A549 (cell line): ENCODE data around the gene POC1A. TPM values are rescaled to one million over a fixed set of nuclear protein-coding genes. Genes with fewer than 3 reads are reported as not detected.

Experiments used
- ATAC-seq, 2 experiments: fragments of 200-7000 bp in 1 of 2; fragments of >200 bp in 1 of 2; cut with Nextera tagmentation in 1 of 2; cut with Tn5 transposase in 1 of 2; 3 replicates each; pipeline versions ENCODE4 v1.8.0 to v1.9.1; 2018 to 2020; ENCODE audit warnings: mild to moderate bottlenecking in 1 of 2, moderate library complexity in 1 of 2
- CTCF ChIA-PET: fragments of 300-600 bp; sonication (Branson Sonifier 250); formaldehyde crosslinking; extraction: SDS; loops from one replicate; lab custom pipeline; 2021; ENCODE audit warnings: antibody characterized with exemption, inconsistent platforms; lab: Yijun Ruan, JAX
- POLR2A ChIA-PET: fragments of 350-600 bp; formaldehyde crosslinking; extraction: SDS; loops from one replicate; lab custom pipeline; 2021; ENCODE audit warnings: antibody characterized with exemption, inconsistent platforms; lab: Yijun Ruan, JAX
- DNase-seq, 2 experiments: peaks; one replicate each; pipeline versions ENCODE4 v3.0.0 to v3.0.0-alpha.2; 2011 to 2016; ENCODE audit warnings: low read depth in 1 of 2, low spot score in 1 of 2
- FAIRE-seq: peaks from 2 replicates; lab custom pipeline; 2011; peaks lifted over from hg19 to GRCh38; lab: Jason Lieb, UNC
- H3K27ac ChIP-seq, 2 experiments: fragments of >200 bp; sonication (Bioruptor Twin); formaldehyde crosslinking; 3 replicates each; pipeline ENCODE4 v1.5.1; 2016 to 2017
- H3K4me1 ChIP-seq: fragments of >200 bp; sonication (Bioruptor Twin); formaldehyde crosslinking; 3 replicates; pipeline ENCODE4 v1.6.1; 2016
- H3K4me2 ChIP-seq: fragments of >200 bp; sonication (Bioruptor Twin); formaldehyde crosslinking; 3 replicates; pipeline ENCODE4 v1.6.1; 2016
- H3K4me3 ChIP-seq: fragments of >200 bp; sonication (Bioruptor Twin); formaldehyde crosslinking; 3 replicates; pipeline ENCODE4 v1.5.1; 2016
- H3K9me3 ChIP-seq: fragments of >200 bp; sonication (Bioruptor Twin); formaldehyde crosslinking; 3 replicates; pipeline ENCODE4 v1.6.1; 2016
- CBX8 ChIP-seq: fragments of 200-600 bp; sonication (generic); IDR thresholded peaks from 2 replicates; pipeline ENCODE4 v1.6.1; 2016
- EP300 ChIP-seq, 2 experiments: fragments of >200 bp; sonication (Bioruptor Twin); formaldehyde crosslinking; IDR thresholded peaks; 2 replicates in 1 of 2; 3 replicates in 1 of 2; pipeline ENCODE4 v1.6.1; 2016 to 2017
- GATA3 ChIP-seq: IDR thresholded peaks from 2 replicates; pipeline ENCODE4 v1.6.1; 2012; ENCODE audit warnings: borderline replicate concordance
- HMGXB4 ChIP-seq: fragments of 250-450 bp; sonication (Bioruptor Pico); IDR thresholded peaks from 2 replicates; pipeline ENCODE4 v1.5.0; 2021; ENCODE audit warnings: mild to moderate bottlenecking, moderate library complexity, borderline replicate concordance
- HOXA7 ChIP-seq: fragments of 250-450 bp; sonication (Bioruptor Pico); IDR thresholded peaks from 2 replicates; pipeline ENCODE4 v1.5.0; 2020; ENCODE audit warnings: mild to moderate bottlenecking, moderate library complexity
- MAFK ChIP-seq: fragments of 450-650 bp; IDR thresholded peaks from 2 replicates; pipeline ENCODE4 v1.6.1; 2014; ENCODE audit not compliant: partially characterized antibody
- MAZ ChIP-seq: fragments of 150-350 bp; IDR thresholded peaks from 2 replicates; pipeline ENCODE4 v1.6.1; 2014; ENCODE audit warnings: antibody characterized with exemption, low read depth, low read length, borderline replicate concordance
- NFE2L2 ChIP-seq: fragments of 150-350 bp; conservative IDR thresholded peaks from 2 replicates; pipeline ENCODE4 v1.6.1; 2014; ENCODE audit warnings: low read length
- NR3C1 ChIP-seq: fragments of >200 bp; sonication (Bioruptor Twin); formaldehyde crosslinking; IDR thresholded peaks from 3 replicates; pipeline ENCODE4 v1.6.1; 2017
- PHF8 ChIP-seq: fragments of 200-600 bp; sonication (generic); IDR thresholded peaks from 2 replicates; pipeline ENCODE4 v1.6.1; 2016; ENCODE audit warnings: low read depth, mild to moderate bottlenecking, antibody characterized with exemption, moderate library complexity, borderline replicate concordance
- POLR2AphosphoS2 ChIP-seq: conservative IDR thresholded peaks from 2 replicates; pipeline ENCODE4 v1.6.1; 2012; ENCODE audit warnings: low read length, improper control_type of control experiment, inconsistent platforms
- RAD21 ChIP-seq, 2 experiments: fragments of >200 bp in 1 of 2; sonication (Bioruptor Twin) in 1 of 2; formaldehyde crosslinking in 1 of 2; IDR thresholded peaks in 1 of 2; conservative IDR thresholded peaks in 1 of 2; 2 replicates in 1 of 2; 3 replicates in 1 of 2; pipeline ENCODE4 v1.6.1; 2012 to 2018; ENCODE audit warnings: inconsistent platforms in 1 of 2
- RARB ChIP-seq: fragments of 250-450 bp; sonication (Bioruptor Pico); IDR thresholded peaks from 2 replicates; pipeline ENCODE4 v1.8.0; 2021; ENCODE audit warnings: mild to moderate bottlenecking, moderate library complexity
- RNF2 ChIP-seq: fragments of 200-600 bp; sonication (generic); IDR thresholded peaks from 2 replicates; pipeline ENCODE4 v1.6.1; 2016; ENCODE audit warnings: low read depth, mild to moderate bottlenecking, antibody characterized with exemption, moderate library complexity, borderline replicate concordance
- TP53 ChIP-seq: fragments of 250-450 bp; sonication (Bioruptor Pico); IDR thresholded peaks from 2 replicates; pipeline ENCODE4 v1.5.0; 2021; ENCODE audit warnings: mild to moderate bottlenecking, moderate library complexity
- USF2 ChIP-seq: fragments of 450-650 bp; IDR thresholded peaks from 2 replicates; pipeline ENCODE4 v1.6.1; 2014; ENCODE audit warnings: antibody characterized with exemption
- ZC3H11A ChIP-seq: fragments of 450-650 bp; IDR thresholded peaks from 2 replicates; pipeline ENCODE4 v1.6.1; 2014; ENCODE audit warnings: antibody characterized with exemption, mild to moderate bottlenecking
- ZNF302 ChIP-seq: fragments of 250-450 bp; sonication (Bioruptor Pico); IDR thresholded peaks from 2 replicates; pipeline ENCODE4 v1.9.0; 2021; ENCODE audit warnings: inconsistent platforms, mild to moderate bottlenecking, moderate library complexity
- ZSCAN20 ChIP-seq: fragments of 250-450 bp; sonication (Bioruptor Pico); IDR thresholded peaks from 2 replicates; pipeline ENCODE4 v1.8.0; 2022; ENCODE audit warnings: mild to moderate bottlenecking, moderate library complexity
- WGBS: methylation state at CpG from one replicate; pipeline ENCODE4 v1.1.6; 2017; ENCODE audit errors: missing lambda C conversion rate; 5-methylcytosine and 5-hydroxymethylcytosine counted together
- polyA plus RNA-seq, 4 experiments: library from polyadenylated mRNA; depleted of rRNA in 3 of 4; stranded (reverse); fragments of >200 nt; fragmentation: RNase III in 1 of 4; extraction: RNeasy Plus Mini Kit Qiagen cat#74134 plus additional on column Dnase treatment in 1 of 4; gene quantifications; 2 replicates in 3 of 4; 3 replicates in 1 of 4; pipeline ENCODE4 v1.2.3, GENCODE V29; 2011 to 2017
- TF ChIP-seq, protein P1 (sequence below): IDR thresholded peaks from 2 replicates; pipeline ENCODE4 v1.6.1; 2012
- TF ChIP-seq, protein P2 (sequence below): fragments of >200 bp; sonication (Bioruptor Twin); formaldehyde crosslinking; IDR thresholded peaks from 3 replicates; pipeline ENCODE4 v1.6.1; 2016
- TF ChIP-seq, protein P3 (sequence below): IDR thresholded peaks from 2 replicates; pipeline ENCODE4 v1.6.1; 2012; ENCODE audit warnings: low read depth, borderline replicate concordance

POC1A gene
- polyA plus RNA-seq, 2 of the 4 experiments (the other 2 are of a cell fraction): 9.4 to 14.1 TPM

DNA sequence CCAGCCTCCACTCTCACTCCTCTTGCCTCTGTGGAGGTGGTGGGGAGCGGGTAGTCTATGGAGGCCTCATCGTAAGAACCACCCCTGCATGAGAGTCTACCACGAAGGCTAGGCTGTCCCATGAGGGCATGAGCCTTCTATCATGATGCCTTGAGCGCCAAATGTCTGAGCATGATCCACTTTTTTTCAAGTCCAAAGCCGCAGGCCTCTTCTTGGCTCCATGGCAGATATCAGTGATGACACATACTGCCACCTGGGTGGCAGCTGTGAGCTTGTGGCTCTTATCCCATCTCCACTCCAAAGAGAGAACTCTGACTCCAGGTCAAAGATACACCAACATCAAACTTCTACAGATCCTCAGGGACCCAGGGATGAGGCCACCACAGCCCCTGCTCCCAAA, 13.5 kb downstream of the POC1A start:
- Histone ChIP-seq H3K4me2 (no peak overlapping the region), H3K4me3 (no peak overlapping the region), H3K9me3 (no peaks in the 10 kb centered on the region), H3K27ac (no peak overlapping the region), H3K4me1 (no peaks in the 10 kb centered on the region)
- CTCF ChIA-PET: interaction anchor here (14.5 kb wide), 1 partner anchor 138 kb away, joined by 218 read pairs; no protein-coding TSS in a partner anchor
- no peak for DNase-seq
- 88% methylated on average over 4 of the region's 5 CpGs for WGBS
- no peak for FAIRE-seq
- ATAC-seq: no peak
- POLR2A ChIA-PET: no interaction called here
- TF ChIP-seq ZSCAN20 (CRISPR knock-in tag) (no peak), GATA3 (no peak), POLR2AphosphoS2 (no peak), NFE2L2 (no peak), NR3C1 (no peak)
- TF ChIP-seq, protein P1, sequence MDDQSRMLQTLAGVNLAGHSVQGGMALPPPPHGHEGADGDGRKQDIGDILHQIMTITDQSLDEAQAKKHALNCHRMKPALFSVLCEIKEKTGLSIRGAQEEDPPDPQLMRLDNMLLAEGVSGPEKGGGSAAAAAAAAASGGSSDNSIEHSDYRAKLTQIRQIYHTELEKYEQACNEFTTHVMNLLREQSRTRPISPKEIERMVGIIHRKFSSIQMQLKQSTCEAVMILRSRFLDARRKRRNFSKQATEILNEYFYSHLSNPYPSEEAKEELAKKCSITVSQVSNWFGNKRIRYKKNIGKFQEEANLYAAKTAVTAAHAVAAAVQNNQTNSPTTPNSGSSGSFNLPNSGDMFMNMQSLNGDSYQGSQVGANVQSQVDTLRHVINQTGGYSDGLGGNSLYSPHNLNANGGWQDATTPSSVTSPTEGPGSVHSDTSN: no peak
- TF ChIP-seq, all 56 proteins: peak for 0

- no peak for DNase-seq
- Histone ChIP-seq H3K4me1 (no peaks in the 10 kb centered on the region), H3K4me3 (no peak overlapping the region), H3K9me3 (no peaks in the 10 kb centered on the region), H3K27ac (no peak overlapping the region)
- no peak for FAIRE-seq
- no peak for ATAC-seq
- CTCF ChIA-PET: interaction anchor here (1.6 to 14.5 kb wide), 2 partner anchors 126 to 137 kb away, joined by 5 to 218 read pairs; no protein-coding TSS in a partner anchor
- TF ChIP-seq ZNF302 (CRISPR knock-in tag): no peak
- TF ChIP-seq, protein P2, sequence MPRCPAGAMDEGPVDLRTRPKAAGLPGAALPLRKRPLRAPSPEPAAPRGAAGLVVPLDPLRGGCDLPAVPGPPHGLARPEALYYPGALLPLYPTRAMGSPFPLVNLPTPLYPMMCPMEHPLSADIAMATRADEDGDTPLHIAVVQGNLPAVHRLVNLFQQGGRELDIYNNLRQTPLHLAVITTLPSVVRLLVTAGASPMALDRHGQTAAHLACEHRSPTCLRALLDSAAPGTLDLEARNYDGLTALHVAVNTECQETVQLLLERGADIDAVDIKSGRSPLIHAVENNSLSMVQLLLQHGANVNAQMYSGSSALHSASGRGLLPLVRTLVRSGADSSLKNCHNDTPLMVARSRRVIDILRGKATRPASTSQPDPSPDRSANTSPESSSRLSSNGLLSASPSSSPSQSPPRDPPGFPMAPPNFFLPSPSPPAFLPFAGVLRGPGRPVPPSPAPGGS: no peak
- TF ChIP-seq EP300 (IDR thresholded peaks at IDR 0.05): no peak
- no peak for TF ChIP-seq ZC3H11A
- no peak for TF ChIP-seq MAZ
- no peak for TF ChIP-seq TP53 (CRISPR knock-in tag)
- no peak for TF ChIP-seq HMGXB4 (CRISPR knock-in tag)
- TF ChIP-seq, protein P3, sequence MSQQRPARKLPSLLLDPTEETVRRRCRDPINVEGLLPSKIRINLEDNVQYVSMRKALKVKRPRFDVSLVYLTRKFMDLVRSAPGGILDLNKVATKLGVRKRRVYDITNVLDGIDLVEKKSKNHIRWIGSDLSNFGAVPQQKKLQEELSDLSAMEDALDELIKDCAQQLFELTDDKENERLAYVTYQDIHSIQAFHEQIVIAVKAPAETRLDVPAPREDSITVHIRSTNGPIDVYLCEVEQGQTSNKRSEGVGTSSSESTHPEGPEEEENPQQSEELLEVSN: no peak
- no peak for TF ChIP-seq RARB (CRISPR knock-in tag)
- no peak for TF ChIP-seq RAD21 (conservative IDR thresholded peaks at IDR 0.05 in 1 of 2, IDR thresholded peaks at IDR 0.05 in 1 of 2)
- no peak for TF ChIP-seq RNF2
- TF ChIP-seq HOXA7 (CRISPR knock-in tag): no peak
- no peak for TF ChIP-seq USF2
- TF ChIP-seq MAFK: no peak
- no peak for TF ChIP-seq CBX8
- no peak for TF ChIP-seq PHF8
- TF ChIP-seq, all 56 proteins: peak for 0
- no peak overlapping the region for H3K4me2 ChIP-seq
- WGBS: 96% methylated on average over 9 of the region's 9 CpGs
- POLR2A ChIA-PET: no interaction called here
Measured at GRCh38 chr3:52140000-52140399, 14.2 kb downstream of the POC1A start.
